Kidney epithelial cell (primary cell): Measurements from ENCODE around the gene MAU2. TPM values are rescaled to one million over a fixed set of nuclear protein-coding genes. Genes with fewer than 3 reads are reported as not detected.

Source experiments
- DNase-seq: peaks from one replicate; pipeline ENCODE4 v3.0.0-alpha.2; 2010; ENCODE audit warnings: low read depth
- H3K27me3 ChIP-seq: 2 replicates; pipeline ENCODE4 v1.6.0; 2011; ENCODE audit warnings: low read length; ENCODE audit not compliant: control insufficient read depth, insufficient read depth
- H3K36me3 ChIP-seq: 2 replicates; pipeline ENCODE4 v1.5.1; 2011; ENCODE audit warnings: low read length; ENCODE audit not compliant: control insufficient read depth, insufficient read depth
- H3K4me3 ChIP-seq: 2 replicates; pipeline ENCODE4 v1.5.1; 2011; ENCODE audit warnings: low read depth, mild to moderate bottlenecking, control low read depth, low read length
- total RNA-seq: library from RNA; depleted of rRNA; stranded (reverse); fragments of >200 nt; gene quantifications from 2 replicates; pipeline ENCODE4 v1.2.3, GENCODE V29; 2015
- TF ChIP-seq, protein P1 (sequence below): IDR thresholded peaks from 2 replicates; pipeline ENCODE4 v1.5.1; 2011; ENCODE audit warnings: mild to moderate bottlenecking, moderate library complexity, low read length, control low read depth, inconsistent platforms; ENCODE audit not compliant: insufficient read depth, poor library complexity, severe bottlenecking

The MAU2 gene
- total RNA-seq, 1 donor from 2014 or later = 31.7 TPM

- Histone ChIP-seq H3K4me3 (no peak overlapping the region), H3K27me3 (no peaks in the 10 kb centered on the region), H3K36me3 (peaks cover 5% of the 10 kb centered on the region)
- DNase-seq = no peak
- TF ChIP-seq, protein P1, sequence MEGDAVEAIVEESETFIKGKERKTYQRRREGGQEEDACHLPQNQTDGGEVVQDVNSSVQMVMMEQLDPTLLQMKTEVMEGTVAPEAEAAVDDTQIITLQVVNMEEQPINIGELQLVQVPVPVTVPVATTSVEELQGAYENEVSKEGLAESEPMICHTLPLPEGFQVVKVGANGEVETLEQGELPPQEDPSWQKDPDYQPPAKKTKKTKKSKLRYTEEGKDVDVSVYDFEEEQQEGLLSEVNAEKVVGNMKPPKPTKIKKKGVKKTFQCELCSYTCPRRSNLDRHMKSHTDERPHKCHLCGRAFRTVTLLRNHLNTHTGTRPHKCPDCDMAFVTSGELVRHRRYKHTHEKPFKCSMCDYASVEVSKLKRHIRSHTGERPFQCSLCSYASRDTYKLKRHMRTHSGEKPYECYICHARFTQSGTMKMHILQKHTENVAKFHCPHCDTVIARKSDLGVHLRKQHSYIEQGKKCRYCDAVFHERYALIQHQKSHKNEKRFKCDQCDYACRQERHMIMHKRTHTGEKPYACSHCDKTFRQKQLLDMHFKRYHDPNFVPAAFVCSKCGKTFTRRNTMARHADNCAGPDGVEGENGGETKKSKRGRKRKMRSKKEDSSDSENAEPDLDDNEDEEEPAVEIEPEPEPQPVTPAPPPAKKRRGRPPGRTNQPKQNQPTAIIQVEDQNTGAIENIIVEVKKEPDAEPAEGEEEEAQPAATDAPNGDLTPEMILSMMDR = no peak
Observed at GRCh38 chr19:19337120-19337519, 16.5 kb downstream of the MAU2 start.

GRCh38 chr19:19338082-19338481 is 17.5 kb downstream of the MAU2 start:
- TF ChIP-seq, protein P1 = no peak
- no peak for DNase-seq
- H3K4me3 ChIP-seq = no peak overlapping the region
- peaks cover 8% of the 10 kb centered on the region for H3K36me3 ChIP-seq
- H3K27me3 ChIP-seq = no peaks in the 10 kb centered on the region

DNA sequence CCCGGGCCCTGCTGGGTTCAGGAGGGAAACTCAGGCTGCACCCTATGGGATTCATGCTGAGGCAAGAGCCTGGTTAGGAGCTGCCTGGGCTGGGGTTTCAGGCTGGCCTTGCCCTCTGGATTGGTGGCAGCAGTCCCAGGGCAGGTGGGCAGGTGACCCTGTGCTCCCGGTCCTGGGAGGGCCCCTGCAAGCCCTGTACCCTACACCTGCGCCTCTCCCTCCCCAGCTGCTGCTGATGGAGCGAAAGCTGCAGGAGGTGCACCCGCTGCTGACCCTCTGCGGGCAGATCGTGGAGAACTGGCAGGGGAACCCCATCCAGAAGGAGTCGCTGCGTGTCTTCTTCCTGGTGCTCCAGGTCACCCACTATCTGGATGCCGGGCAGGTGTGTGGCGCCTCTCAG is 20.4 kb downstream of the MAU2 start:
- Histone ChIP-seq H3K36me3 (peaks cover 9% of the 10 kb centered on the region), H3K27me3 (no peaks in the 10 kb centered on the region)
- TF ChIP-seq, protein P1 = no peak

DNA sequence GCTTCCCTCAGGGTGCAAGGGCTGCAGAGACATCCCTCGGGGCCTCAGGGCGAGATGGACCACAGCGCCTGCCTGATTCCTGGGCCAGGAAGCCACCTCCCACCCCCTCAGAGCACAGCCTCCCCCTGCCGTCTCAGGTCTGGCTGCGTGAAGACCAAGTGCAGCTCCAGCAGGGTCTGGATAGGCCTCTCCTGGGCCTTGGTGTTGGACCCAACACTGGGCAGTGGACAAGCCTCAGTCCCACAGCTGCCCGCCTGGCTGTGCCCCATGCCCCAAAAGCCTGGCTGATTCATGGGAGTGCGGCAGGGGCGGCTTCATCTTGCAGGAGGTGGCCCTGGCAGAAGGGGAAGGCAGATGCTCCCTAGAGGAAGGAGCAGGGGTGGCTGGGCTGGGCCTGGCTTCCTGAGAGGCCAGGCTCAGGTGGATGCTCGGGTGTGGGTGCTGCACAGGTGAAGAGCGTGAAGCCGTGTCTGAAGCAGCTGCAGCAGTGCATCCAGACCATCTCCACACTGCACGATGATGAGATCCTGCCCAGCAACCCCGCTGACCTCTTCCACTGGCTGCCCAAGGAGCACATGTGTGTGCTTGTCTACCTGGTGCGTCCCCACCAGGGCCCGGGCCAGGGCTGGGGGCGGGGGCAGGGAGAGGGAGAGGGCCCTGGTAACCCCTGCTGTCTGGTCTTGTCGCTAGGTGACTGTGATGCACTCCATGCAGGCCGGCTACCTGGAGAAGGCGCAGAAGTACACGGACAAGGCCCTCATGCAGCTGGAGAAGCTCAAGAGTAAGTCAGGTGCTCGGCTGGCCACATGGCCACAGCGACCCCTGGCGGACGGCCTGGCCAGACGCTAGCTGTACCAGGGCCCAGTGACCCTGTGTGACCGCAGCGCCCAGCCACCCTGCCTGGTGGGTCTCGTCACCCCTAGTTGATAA is 21.7 kb downstream of the MAU2 start:
- Histone ChIP-seq H3K4me3 (no peak overlapping the region), H3K36me3 (peaks cover 14% of the 10 kb centered on the region), H3K27me3 (no peaks in the 10 kb centered on the region)
- TF ChIP-seq, protein P1 = peak; percentile 93
- DNase-seq = no peak

More for the DNA sequence above, 20.4 kb downstream of the MAU2 start:
- DNase-seq = no peak
- H3K4me3 ChIP-seq = no peak overlapping the region

DNA sequence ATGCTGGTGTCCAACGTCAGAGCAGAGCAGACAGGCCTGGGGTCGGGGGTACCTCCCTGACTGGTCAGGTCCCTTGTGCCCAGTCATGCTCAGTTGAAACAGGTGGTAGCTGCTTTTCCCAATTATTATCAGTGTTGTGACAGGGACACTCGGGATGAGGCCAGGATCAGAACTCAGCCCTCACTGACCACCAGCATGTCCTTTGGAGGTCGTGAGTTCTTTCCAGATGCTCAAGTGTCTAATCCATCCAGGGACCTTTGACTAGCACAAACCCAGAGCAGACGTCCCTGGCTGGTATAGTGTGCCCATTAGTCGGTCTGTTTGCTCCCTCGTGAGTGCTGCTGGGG is 22.4 kb downstream of the MAU2 start:
- no peak for DNase-seq
- TF ChIP-seq, protein P1 = no peak
- Histone ChIP-seq H3K27me3 (no peaks in the 10 kb centered on the region), H3K36me3 (peaks cover 14% of the 10 kb centered on the region), H3K4me3 (no peak overlapping the region)

- Histone ChIP-seq H3K27me3 (no peaks in the 10 kb centered on the region), H3K36me3 (peaks cover 9% of the 10 kb centered on the region), H3K4me3 (no peak overlapping the region)
- TF ChIP-seq, protein P1 = no peak
- no peak for DNase-seq
Observed at GRCh38 chr19:19343762-19344161, 23.1 kb downstream of the MAU2 start.
